GM21576 (cell line): Measurements from ENCODE around the gene NEURL3.
"Not testable (repeated sequence)": the region's sequence is repeated elsewhere in the genome, so short reads cannot be mapped to it uniquely, and the experiment has no call there.

Experiments used
- ATAC-seq: cut with Tn5 transposase; IDR thresholded peaks from one replicate; pipeline ENCODE4 v1.9.1; 2021; ENCODE audit warnings: mild to moderate bottlenecking, moderate library complexity; ENCODE audit not compliant: unreplicated experiment

Gene NEURL3

DNA sequence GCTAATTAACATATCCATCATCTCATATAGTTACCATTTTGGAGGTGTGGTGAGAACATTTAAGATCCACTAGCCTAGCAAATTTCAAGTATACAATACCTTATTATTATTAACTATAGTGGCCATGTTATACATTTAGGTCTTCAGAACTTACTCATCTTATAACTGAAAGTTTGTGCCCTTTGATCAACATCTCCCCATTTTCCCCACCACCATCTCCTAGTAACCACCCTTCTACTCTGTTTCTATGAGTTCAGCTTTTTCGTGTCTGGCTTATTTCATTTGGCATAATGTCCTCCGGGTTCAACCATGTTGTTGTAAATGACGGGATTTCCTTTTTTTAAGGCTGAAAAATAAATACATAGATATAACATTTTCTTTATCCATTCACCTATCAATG is 15.9 kb downstream of the NEURL3 start:
- ATAC-seq: no peak

DNA sequence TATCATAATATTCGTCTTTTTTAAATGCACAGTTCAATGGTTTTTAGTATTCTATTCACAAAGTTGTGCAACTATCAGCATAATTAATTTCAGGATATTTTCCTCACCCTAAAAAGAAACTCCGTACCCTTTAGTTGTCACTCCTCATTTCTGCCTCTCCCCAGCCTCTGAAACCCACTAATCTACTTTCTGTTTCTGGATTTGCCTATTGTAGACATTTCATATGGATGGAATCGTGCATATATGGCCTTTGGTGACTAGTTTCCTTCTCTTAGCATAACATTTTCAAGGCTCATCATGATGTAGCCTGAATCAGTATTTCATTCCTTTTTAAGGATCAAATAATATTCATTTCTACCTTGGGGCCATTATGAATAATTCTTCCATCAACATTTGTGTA is 18.5 kb downstream of the NEURL3 start:
- ATAC-seq: no peak

DNA sequence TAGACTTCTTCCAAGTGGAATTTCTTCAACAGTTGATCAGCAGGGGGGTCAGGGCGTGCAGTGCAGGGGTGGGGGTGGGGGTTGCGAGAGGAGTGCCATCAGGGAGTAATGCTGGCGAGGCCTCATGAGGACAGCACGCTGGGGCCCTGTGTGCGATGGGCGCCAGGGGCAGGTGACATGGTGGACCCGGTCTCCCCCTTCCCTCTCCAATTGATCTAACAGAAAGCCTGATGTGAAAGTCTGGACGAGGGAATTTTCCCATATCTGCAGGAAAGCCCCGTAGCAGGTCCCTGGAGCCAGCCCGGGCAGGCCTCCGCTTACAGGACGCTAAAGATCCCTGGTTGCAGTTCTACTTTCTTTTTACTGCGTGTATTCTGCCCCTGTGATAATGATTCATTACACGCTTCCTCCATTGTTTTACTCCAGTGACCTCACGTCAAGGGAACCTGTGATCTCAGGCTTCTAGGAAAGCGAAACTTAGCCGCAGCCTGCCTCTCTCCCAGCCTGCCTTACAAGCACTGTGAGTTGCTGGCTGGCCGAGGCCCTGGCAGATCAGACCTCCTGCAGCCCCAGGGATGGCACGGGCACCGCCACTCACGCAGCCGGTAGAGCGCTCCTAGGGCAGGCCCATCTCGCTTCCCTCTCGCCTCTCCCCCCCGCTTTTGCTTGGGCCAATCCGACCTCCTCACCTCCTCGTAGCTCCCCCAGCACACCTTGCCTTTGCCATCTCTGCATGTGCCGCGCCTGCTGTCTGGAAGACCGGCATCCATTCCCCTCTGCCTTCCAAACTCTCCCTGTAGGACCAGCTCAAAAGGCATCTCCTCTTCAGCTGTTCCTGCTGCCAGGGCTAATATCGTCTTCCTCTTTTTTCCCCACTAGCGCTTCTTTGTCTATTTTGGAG is 19.2 kb downstream of the NEURL3 start:
- ATAC-seq: peak; percentile 83

DNA sequence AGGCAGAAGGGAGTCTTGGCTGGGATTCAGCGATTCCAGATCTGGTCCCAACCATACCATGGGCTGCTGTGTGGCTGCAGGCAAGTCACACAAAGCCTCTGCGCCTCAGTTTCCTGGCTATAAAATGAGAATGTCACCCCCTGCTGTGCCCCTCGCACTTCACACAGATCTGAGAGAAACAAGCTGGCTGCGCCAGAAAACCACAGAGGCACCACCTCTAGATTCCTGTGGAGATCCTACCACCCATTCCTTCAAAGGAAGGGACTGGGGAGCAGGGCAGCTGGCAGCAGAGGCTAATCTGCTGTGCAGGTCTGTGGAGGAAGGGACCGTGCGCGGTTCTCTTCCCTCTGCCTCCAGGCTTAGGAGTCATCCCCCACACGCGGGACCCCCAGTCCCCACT is 19.8 kb downstream of the NEURL3 start:
- ATAC-seq: no peak

DNA sequence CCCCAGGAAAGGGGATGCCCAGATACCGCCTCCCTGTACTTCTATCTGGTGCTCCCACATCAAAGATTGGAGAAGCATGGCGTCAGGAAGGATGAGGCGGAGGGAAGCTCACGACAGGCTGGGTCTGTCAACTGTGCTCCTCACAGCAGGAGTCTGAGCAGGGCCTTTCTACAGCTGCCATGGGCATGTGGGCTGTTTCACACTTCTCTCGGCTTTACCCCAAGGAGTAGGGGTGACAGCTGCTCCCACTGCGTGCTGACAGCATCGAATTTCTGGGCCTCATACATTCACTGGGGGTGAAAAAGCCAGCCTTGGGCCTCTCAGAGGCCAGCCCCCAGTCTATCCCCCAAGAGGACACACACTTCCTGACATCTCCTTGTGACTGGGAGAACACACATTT is 21.1 kb downstream of the NEURL3 start:
- no peak for ATAC-seq

DNA sequence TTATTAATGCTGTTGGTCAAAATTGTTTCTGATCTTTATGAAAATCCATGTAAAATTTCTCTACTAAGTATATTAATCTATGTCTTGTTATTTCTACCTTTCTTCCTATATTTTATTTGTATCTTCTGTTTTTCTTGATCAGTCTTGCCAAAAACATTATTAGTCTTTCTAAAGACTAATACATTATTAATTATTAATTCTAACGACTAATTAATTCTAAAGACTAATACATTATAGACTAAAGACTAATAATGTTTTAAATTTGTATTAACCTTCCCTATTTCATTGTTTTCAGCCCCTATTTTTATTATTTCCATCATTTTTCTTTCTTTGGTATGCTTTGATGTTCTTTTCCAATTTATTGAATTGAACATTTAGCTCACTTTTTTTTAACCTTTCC is 27.7 kb downstream of the NEURL3 start:
- ATAC-seq: no peak

DNA sequence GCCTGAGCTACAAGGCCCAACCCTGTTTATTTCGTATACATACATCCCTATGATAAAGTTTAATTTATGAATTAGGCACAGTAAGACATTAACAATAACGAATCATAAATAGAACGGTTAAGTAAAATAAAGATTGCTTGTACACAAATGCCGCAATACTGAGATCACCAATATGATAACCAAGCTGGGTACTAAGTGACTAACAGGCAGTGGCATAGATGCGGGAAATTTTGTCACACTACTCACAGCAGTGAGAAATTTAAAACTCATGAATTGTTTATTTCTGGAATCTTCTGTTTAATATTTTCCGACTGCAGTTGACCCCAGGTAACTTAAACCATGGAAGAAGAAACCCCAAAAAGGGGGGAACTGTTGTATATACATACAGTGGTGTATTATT is 33.4 kb downstream of the NEURL3 start:
- no peak for ATAC-seq

DNA sequence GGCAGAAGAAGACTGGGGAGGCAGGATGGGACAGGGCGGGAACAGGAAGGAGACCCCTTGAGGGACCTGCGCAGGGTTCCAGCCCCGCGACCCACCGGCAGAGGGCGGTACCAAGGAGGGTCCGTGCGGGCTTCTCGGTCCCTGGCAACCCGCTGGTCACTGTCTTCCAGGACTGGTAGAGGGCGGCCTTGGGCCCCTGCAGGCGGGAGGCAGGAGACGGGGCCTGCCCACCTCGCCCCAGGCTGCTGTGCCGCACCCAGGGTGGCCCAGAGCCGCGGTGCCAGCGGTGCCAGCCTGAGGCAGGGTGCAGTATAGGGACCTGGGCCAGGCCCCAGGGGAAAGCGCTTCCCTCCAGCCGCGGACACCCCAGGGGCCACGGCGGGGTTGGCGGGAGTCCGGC is 34.5 kb downstream of the NEURL3 start:
- peak; percentile 56 for ATAC-seq

DNA sequence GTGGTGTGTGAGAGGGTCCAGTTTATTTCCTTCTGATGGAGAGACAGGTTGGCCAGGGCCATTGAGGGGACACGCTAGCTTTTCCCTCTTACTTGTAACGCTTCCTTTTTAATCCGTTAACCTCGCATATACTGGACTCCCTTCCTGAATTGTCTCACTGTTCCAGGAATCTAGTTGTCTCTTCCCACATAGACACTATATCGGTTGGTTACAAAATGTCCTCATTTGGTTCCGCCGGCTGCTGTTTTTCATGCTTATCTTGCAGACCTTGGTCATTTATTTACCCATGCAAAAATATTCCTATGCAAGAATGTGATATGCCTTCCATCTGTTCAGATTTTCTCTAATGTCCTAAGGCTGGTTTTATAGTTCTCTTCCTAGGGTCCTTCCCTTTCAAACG is 35.0 kb downstream of the NEURL3 start:
- ATAC-seq: no peak

DNA sequence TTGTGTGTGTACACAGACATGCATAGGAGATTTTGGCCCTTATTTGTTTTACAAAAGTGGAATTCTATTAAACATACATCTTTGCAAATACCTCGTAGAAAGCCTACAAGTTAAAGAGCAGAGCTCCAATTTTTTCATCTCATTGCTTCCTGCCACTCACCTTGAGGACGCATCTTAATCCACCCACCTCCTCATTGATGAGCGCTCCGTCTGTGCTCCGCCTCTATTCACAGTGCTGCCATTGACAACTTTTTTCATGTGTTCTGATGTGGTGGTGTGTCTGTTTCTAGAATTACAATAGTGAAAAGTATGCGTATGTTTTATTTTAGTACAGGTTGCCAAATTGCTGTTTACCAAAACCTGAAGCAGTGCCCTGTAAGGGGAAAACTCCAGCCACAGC is 36.3 kb downstream of the NEURL3 start:
- ATAC-seq: no peak

DNA sequence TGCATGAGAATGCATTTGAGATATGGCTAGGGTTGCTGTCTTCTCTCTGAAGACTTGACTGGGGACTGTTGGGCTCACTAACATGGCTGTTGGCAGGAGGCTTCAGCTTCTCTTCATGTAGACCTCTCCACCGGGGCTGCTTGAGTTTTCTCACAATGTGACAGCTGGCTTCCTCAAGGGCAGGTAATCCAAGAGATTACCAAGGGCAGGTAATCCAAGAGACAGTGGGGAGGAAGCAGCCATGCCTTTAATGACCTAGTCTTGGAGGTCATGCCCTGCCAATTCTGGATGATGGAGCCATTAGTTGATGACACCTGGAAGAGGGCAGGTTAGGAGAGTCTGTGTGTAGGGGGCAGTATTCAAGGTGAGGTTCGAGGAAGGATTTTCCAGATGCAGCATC is 40.5 kb downstream of the NEURL3 start:
- no peak for ATAC-seq

DNA sequence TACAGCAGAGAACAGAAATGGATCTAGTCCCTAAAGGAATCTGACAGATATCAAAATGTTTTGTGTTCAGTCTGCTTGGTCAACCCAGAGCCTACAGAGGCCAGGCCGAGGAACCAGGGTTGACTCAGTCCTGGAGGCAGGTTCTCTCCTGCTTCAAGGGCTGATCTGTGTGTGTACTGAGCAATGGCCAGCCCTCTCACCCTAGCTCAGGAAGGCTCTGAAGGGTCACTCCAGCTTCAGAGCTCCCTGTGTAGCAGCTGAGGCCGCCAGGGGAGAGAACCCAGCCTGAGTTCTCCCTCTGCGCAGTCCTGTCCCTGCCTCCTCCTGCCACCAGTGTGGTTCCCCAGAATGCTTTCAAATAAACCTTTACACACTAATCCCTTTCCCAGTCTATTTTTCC is 41.1 kb downstream of the NEURL3 start:
- ATAC-seq: no peak

DNA sequence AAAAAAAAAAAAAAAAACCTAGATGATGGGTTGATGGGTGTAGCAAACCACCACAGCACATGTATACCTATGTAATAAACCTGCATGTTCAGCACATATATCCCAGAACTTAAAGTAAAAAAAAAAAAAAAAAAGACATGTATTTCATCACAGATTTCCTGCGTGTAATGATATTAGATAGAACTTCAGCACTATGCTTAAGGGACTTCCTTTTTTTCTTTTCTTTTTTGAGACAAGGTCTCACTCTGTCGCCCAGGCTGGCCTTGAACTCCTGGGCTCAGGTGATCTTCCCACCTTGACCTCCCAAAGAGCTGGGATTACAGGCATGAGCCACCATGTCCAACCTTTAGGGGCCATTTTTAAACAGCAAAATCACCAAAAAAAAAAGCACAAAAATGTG is 42.0 kb downstream of the NEURL3 start:
- no peak for ATAC-seq

DNA sequence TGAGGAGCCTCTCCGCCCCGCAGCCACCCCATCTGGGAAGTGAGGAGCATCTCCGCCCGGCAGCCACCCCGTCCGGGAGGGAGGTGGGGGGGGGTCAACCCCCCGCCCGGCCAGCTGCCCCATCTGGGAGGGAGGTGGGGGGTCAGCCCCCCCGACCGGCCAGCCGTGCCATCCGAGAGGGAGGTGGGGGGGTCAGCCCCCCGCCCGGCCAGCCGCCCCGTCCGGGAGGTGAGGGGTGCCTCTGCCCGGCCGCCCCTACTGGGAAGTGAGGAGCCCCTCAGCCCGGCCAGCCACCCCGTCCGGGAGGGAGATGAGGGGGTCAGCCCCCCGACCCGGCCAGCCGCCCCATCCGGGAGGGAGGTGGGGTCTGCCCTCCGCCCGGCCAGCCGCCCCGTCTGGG is 43.5 kb downstream of the NEURL3 start:
- not testable (repeated sequence) for ATAC-seq

DNA sequence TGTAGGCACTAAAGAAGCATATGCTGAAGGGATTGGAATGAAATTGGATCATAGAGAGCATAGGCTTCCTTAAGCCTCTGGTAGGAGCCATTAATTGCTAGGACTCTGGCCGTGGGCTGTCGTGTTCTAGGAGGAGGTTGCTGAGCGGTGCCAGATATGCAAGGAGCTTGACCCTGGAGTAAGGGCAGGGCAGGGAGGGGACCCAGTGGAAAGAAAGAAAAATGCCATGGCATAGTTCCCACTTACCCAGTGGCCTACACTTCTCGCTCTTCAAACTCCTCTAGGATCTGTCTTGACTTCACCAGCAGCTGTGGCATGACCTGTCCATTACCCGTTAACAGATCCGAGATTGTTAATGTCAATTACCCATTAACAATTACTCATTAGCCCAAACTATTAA is 53.1 kb downstream of the NEURL3 start:
- ATAC-seq: no peak

DNA sequence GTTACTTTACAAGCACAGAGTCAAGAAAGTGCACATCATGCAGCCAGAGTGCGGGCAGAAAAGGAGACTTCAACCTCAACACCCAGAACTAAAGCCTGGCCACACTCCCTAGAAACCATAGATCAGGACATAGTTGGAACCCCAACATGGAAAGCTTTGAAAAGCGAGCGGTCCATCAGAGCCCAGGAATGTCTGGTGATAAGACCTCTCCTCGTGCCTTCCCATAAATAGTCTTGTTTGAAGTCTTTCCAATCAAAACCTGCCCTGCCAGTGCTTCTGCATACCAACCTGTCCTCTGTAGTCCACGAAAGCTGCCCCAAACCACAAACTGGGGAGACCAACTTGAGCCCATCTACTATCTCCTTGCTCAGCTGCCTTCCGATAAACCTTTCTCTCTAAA is 55.5 kb downstream of the NEURL3 start:
- ATAC-seq: no peak

DNA sequence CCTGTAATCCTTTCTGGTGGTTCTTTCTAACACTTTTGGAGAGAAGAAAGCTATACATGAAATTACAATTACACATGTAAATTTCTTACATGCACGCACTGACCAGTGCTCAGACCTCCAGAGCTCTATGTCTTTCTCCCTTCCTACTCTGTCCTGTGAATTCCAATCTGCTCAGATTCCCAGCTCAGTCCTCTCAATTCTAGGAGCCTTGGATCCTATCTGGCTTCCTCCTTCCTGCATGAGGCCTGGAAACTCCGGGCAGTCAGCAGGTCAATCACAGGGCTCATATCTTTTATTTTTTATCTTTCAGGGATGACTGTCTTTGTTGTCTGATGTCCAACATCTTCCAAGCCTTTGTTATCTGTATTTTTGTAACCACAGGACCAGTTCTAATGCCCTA is 56.0 kb downstream of the NEURL3 start:
- no peak for ATAC-seq

DNA sequence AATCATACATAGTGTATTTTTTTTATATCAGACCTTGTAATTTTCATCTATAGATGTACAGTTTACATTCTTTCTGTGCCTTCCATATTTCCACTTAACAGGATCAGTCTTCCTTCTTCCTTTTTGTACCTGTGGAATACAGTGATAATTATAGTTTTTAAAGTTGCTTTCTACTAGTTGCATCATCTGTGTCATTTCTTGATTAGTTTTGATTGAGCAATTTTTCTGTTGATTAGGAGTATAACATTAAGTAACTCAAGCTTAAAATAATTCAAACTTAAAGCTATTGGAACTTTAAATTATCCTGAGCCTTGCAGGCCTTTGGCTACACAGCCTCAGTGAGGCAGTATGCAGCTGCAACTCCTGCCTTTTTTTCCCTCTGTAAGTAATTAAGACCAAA is 57.4 kb downstream of the NEURL3 start:
- no peak for ATAC-seq
